A549 treated with RU486 at 1 μM for 4 hours (cell line): ENCODE measurements around the gene SPINT1. TPM values are rescaled to one million over a fixed set of nuclear protein-coding genes. Genes with fewer than 3 reads are reported as not detected.

Experiments used
- total RNA-seq: library from RNA; stranded (reverse); fragments of 200-300 nt; extraction: Qiagen RNA extraction; gene quantifications from 5 replicates; pipeline ENCODE4 v1.2.3, GENCODE V29; 2022; ENCODE audit warnings: low read depth

Gene SPINT1, protein sequence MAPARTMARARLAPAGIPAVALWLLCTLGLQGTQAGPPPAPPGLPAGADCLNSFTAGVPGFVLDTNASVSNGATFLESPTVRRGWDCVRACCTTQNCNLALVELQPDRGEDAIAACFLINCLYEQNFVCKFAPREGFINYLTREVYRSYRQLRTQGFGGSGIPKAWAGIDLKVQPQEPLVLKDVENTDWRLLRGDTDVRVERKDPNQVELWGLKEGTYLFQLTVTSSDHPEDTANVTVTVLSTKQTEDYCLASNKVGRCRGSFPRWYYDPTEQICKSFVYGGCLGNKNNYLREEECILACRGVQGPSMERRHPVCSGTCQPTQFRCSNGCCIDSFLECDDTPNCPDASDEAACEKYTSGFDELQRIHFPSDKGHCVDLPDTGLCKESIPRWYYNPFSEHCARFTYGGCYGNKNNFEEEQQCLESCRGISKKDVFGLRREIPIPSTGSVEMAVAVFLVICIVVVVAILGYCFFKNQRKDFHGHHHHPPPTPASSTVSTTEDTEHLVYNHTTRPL
- 0.87 to 1.5 TPM (median 1.1 TPM) in 5 replicates for total RNA-seq

DNA sequence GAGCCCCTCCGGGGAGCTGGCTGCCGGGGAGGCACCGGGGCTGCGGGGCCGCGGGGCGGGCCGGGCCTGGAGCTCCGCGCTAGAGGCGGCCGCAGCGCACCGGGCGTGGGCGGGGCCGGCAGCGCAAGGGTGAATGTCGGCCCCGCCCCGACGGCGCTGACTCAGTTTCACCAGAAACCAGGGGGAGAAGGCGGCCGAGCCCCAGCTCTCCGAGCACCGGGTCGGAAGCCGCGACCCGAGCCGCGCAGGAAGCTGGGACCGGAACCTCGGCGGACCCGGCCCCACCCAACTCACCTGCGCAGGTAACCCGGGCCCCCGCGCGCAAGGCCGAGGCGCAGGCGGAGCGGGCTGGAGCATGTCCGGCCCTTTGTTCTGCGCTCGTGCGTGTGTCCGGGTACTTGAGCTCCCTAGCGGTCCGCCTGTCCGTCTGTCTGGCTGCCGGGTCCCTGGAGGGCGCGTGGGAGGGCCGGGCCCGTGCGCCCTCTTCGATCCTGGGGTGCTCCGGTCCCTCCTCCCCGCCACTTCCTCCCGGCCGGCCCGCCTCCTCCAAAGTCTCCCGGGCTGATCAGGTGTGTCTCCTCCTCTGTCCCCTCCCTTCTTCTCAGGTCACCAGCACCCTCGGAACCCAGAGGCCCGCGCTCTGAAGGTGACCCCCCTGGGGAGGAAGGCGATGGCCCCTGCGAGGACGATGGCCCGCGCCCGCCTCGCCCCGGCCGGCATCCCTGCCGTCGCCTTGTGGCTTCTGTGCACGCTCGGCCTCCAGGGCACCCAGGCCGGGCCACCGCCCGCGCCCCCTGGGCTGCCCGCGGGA, at the start of gene SPINT1:
SPINT1 (plus strand) TSS at position 164 of the 811 bp plus-strand sequence; CDS start at position 671, 507 bp downstream.

DNA sequence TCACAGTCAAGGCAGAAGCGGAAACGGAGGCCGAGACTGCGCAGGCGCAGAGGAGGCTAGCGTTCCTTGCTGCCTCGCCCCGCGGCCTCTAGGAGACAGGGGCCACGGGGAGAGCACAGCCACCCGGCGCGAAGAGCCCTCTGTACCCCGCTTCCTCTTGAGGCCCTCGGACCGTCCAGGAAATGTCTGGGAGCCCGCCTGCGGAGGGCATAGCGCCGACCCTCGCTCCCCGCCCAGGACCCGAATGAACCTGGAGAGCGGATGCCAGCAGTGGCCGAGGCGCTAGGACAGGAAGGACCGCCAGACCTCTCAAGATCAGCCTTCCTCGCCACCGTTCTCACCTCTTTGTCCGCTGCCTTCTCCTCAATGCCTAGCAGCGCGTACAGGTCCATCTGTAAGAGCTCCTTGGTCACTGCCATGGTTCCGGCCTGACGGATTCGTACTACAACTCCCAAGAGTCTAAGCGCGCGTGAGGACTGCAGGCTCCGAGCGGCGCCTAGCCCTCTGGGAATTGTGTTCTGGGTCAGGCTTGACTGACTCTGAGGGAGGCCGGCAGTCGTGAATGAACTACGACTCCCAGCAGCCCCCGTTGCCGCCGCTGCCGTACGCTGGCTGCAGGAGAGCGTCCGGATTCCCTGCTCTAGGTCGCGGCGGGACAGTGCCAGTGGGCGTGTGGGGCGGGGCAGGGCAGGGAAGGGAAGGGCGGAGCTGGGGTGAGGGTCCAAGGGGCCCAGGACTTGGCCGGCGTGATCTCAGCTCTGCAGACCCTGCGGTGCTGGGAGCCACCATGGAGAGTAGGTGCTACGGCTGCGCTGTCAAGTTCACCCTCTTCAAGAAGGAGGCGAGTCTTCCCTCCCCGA, 36.6 kb upstream of the SPINT1 start, which contains the start of the genes DNAJC17 and ZFYVE19:
DNAJC17 (minus strand) TSS at position 446 of the 860 bp plus-strand sequence; CDS start at position 419, 27 bp downstream.
ZFYVE19 (plus strand) TSS at position 62 of the 860 bp plus-strand sequence; CDS start at position 563, 501 bp downstream.

DNA sequence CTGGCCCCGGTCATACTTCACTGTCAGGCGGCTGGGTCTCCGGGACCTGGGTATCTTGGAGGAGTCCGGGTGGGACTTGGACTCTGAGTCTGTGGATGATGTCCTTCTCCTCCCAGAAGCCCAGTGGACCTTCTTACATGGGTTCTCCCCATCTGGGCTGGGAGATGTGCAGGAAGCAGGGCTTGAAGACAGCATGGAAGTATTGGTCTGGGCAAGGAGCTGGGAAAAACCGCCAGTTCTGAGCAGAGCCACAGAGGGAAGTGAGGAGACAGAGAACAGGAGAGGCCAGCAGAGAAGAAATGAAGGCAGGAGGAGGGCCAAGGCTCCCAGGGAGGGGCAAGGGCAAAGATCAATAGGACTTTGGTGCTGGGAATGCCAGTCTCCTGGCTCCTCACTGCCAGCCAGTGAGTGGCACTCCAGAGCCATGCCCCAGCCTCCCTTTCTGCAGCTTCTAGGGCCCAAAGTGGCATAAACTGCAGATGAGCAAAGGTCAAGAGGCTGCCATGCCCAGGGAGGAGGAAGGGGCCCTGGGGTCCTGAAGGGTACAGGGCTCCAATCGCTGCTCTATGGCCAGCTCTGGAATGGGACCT, 15.3 kb upstream of the SPINT1 start, which contains the start of gene PPP1R14D:
PPP1R14D (minus strand) TSS at position 262 of the 590 bp plus-strand sequence; CDS start at position 195, 67 bp downstream.

DNA sequence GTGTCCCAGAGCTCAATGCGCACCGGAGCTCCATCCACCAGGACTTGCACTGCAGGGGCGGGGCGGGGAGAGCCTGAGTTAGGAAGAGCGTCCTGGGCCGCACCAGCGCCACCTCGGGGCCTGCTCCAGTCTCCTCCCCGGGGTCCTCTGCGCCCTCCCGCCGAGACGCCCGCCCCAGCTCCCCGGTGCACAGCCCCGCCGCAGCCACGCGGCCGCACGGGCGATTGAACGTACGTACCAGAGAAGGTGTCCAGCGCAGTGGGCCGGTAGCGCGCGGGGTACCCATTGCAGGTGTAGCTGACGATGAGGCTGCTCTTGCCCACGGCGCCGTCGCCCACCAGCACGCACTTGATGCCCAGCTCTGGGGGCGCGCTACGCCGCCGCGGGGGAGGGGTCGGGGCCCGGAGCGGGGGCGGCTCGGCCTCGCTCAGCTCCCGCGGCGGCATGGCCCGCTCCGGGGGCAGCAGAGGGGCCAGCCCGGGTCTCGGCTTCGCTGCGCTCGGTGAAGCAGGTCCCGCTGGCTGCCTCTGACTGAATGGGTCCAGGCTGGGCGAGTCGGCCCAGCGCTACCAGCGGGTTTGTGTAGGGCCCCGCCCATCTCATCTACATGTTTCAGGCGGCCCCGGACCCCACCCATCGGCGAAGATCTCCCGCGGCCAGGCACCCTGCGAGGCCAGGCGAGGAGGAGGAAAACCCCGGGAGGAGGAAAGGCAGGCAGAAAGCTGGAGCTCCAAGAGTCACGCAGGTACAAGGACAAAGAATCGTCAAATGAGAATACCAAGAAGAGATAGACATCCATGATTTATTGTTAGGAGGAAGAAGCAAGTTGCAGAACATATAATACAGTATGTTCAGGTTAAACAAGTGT, 30.1 kb downstream of the SPINT1 start, which contains the start of gene RHOV:
RHOV (minus strand) TSS at position 541 of the 868 bp plus-strand sequence; CDS start at position 446, 95 bp downstream.

DNA sequence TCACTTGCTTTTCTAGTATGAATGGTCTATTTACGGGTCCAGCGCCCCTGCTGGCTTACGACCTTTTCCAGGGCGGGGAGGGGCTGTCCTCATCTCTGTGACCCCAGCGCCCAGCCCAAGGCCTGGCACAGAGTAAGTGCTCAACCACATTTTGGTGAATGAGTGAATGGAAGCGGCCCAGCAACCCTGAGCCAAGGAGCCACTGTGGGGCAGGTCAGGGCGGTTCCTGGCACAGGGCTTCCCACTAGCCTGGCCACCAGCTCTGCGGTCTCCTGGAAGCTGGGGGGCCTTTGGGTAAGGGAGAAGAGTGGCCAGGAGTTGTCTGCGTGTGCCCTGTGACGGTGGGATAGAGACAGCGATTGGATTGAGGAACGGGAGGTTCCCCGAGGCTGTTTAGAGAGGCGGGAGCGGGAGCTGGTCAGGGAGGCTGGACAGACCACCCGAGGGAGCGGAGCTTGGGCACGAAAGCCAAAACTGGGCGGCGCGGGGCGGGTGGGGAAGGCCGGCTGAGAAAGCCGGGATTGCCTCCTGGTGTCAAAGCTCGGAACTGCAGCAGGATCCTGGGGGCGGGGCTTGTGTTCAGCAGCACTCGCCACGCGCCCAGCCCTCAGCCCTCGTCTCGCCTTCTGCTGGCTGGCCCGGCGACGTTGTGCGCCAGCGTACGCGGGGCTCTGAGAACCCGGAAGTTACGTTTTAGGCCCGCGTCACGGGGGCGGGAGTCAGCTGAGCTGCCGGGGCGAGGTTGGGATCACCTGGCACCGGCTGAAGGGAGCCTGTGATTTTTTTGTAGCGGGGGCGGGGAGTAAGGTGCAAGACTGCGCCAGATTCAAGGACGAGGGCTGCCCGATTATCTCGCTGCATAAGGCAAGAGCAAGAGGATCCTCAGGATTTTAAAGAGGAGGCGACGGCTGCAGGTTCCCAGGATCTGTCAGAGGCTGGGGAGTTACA, 50.2 kb downstream of the SPINT1 start, which contains the start of gene VPS18:
VPS18 (plus strand) TSS at position 718 of the 948 bp plus-strand sequence. CDS start 319 bp downstream, outside the sequence.

Other genes starting within 250 kb of the SPINT1 start
- 4.4 to 8.1 TPM (median 7.0 TPM) in 5 replicates for gene KNL1, start 249.8 kb upstream of the SPINT1 start, total RNA-seq
- 15.5 to 22.6 TPM (median 19.3 TPM) in 5 replicates for gene RAD51, start 148.9 kb upstream of the SPINT1 start, total RNA-seq
- 20.9 to 25.4 TPM (median 22.6 TPM) in 5 replicates for gene RMDN3, start 88.8 kb upstream of the SPINT1 start, total RNA-seq
- gene GCHFR, start 80.0 kb upstream of the SPINT1 start, total RNA-seq = 6.1 to 11.0 TPM (median 6.7 TPM) in 5 replicates
- 0.05 to 0.10 TPM (median 0.07 TPM) in 4 of 5 replicates, not detected in the other for gene C15orf62, start 74.1 kb upstream of the SPINT1 start, total RNA-seq
- gene ZFYVE19, start 37.0 kb upstream of the SPINT1 start, total RNA-seq = 16.3 to 19.4 TPM (median 18.7 TPM) in 5 replicates
- gene DNAJC17, start 36.6 kb upstream of the SPINT1 start, total RNA-seq = 21.9 to 28.6 TPM (median 27.2 TPM) in 5 replicates
- gene PPP1R14D, start 15.3 kb upstream of the SPINT1 start, total RNA-seq = 0.28 to 0.38 TPM in 2 of 5 replicates, not detected in the others
- gene RHOV, start 30.2 kb downstream of the SPINT1 start, total RNA-seq = 4.7 to 7.6 TPM (median 6.4 TPM) in 5 replicates
- gene VPS18, start 50.4 kb downstream of the SPINT1 start, total RNA-seq = 19.3 to 25.4 TPM (median 23.0 TPM) in 5 replicates
- 0.35 to 0.81 TPM (median 0.67 TPM) in 5 replicates for gene DLL4, start 85.3 kb downstream of the SPINT1 start, total RNA-seq
- gene CHAC1, start 109.4 kb downstream of the SPINT1 start, total RNA-seq = 3.0 to 7.5 TPM (median 4.8 TPM) in 5 replicates